Daoy (cell line): ENCODE results near the gene RNF224. TPM values are rescaled to one million over a fixed set of nuclear protein-coding genes. Genes with fewer than 3 reads are reported as not detected.
A peak's percentile ranks its signal among the peaks of the same experiment; 100 is the strongest.

Experiments
- DNase-seq: peaks from one replicate; pipeline ENCODE4 v3.0.0-alpha.2; 2015; ENCODE audit warnings: low read depth
- total RNA-seq: library from RNA; depleted of rRNA; stranded (reverse); fragments of >200 nt; shearing (Covaris generic); gene quantifications from 2 replicates; pipeline ENCODE4 v1.2.3, GENCODE V29; 2014

The RNF224 gene
- total RNA-seq, 1 experiment from 2014 or later: not detected

DNA sequence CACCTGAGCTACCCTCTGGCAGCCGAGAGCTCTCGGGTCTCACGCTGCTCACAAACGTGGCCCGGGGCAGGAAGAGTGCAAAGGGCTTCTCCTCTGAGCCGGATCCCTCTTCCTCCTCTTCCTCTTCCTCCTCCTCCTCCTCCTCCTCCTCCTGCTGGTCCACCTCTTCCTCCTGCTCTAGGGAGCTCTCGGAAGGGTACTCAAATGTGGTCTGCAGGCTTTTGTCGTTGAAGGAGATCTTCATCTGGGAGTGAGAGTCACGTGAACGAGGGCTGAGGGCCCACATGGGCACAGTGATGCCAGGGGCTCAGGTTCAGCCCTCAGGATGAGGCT lies 34.9 kb upstream of the RNF224 start:
- no peak for DNase-seq

DNA sequence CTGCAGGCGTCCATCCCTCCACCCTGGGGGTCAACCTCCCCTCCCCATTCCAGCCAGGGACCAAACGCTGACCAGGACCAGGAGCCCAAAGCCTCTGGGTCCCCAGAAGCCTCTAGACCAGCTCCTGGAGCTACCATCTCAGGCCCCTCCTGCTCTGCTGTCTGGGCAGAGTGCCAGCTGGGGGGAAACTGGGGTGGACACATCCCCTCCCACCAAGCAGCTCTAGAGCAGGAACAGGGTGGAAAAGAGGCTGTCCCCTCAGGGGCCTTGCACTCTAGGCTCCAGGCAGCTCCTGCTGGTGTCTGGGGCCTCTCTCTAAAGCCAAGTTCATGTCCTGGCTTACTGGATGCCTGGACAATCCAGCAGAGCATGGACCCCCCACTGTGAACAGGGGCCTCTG lies 34.4 kb upstream of the RNF224 start:
- no peak for DNase-seq

DNA sequence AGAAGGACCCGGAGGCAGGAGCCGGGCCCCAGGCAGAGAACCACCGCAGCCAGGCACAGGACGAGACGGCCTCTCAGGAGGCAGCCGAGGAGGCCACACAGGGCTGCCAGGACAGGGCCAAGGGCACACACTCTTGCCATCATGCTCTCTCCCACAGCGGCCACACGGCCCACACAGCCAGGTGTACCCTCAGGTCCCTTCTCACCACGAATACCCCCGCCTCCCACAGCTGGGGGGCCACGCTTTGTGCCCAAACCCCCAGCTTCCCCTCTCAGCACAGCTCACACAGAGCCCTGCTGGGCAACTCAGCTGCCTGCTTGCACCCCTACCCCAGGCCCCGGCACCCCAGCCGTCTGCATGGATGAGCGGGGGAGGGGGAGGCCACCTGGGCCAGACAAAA lies 33.5 kb upstream of the RNF224 start:
- DNase-seq: no peak

DNA sequence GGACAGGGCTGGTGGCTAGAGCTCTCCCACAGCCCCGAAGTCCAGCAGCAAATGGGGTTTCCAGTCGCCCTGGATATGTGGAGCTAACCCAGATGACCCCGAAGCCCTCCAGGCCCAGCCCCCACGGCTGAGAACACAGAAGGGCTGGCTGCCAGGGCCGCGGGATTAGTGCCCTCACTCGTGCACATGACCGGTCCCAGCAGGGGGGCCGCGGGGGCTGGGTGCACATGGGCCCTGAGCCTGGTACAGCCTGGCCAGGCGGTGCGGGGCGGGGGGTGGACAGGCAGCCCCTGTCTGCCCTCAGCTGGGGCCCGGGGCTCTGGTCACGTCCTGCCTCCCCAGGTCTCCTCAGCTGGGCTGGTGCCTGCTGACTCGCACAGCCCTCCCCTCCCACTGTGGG lies 32.9 kb upstream of the RNF224 start:
- no peak for DNase-seq

DNA sequence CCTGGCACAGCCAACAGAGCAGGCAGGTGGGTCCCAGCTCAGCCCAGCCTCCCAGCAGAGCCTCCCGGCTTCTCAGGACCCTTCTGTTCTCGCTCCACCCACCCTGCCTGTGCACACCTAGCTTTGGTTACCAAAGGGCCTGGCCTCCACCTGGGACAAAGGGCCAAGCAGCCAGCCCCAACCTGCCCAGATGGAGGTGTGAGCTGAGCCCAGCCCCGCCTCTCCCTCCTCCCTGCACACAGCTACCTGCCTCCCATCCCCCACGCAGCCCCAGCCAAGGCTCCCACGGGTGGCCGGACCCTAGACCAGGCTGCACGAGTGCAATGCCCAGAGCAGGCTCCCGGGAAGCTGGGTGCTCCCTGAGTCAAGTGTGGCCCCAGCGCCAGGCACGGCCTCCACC lies 32.4 kb upstream of the RNF224 start:
- no peak for DNase-seq

DNA sequence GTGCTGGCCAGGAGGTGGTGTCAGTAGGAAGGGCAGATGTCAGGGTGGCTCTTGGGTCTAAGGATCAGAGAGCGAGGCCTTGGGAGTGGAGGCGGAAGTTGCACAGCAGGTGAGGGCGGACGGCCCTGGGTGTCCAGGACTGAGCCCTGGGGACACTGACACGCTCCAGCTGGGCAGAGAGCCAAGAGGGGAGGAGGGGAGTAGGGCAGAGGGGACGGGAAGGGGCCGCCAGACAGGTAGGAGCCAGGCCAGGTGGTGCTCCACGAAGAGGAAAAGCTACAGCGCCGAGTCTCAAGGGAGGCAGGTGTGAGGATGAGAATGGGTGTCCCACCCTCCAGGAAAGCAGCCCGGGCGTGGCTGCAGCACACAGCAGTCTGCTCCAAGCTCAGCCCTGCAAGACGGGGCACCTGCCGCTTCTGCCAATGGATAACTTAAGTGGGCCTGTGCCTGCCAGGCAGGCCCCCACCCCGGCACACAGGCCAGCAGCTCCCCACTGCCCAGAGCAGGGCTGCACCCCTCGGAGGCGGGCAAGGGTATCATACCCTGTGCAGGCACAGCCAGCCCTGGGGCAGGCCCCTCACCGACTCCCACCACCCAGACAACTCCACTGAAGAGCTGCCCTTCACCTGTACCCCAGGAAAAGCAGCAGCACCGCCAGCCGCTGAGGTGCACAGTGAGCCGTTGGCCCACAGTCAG lies 31.6 kb upstream of the RNF224 start:
- DNase-seq: no peak

DNA sequence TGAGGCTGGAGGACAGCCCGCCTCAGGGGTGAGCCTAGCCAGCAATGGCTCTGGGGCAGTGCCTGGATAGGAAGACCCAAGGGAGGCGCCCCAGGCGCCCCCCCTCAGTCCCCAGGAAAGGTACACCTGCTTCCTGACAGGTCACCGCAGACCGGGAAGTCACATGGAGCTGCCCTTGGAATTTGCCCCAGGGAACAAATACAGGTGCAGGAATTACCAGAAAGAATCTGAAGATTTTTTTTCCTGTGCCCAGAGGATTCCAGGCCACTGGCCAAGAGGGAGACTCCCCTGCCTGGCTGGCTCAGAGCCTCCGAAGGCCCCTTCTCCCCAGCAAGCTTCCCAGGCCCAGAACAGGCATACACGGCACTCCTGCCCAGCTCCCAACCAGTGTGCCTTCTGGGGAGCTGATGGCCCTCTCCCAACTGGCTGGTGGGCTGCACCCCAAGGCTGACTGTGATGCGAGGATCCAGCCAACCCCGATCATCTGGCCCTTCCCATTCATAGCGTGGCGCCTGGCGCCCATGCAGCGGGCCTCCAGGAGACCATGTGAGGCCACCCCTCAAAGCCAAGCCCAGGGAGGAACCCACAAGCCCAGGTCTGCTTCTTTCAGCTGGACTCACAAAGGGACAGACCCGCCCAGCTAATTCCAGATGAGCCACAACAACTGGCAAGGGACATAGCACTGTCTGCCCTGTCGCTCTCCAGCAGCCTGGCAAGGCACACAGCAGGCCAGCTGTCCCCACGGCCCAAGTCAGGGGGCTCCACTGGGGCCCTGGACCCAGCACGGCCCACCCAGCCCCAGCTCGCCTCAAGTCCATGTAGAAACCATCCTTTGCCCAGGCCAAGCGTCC lies 29.0 kb upstream of the RNF224 start:
- DNase-seq: no peak

DNA sequence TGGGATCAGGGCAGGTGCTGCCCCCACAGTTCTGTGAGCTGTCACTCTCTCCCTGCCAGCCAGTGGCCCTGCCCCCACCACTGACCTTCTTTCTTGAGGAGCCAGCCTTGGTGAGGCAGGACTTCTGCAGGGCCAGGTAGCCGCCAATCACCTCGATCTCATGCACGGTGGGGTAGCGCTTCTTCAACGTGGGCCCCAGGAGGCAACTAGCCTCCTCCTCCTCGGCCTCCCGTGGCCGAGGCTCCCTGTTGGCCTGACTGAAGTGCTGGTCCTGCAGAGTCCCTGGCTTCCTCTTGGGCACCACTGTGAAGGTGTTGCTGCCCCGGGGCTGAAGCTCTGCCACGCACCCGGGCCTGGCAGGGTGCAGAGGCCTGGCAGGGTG lies 28.4 kb upstream of the RNF224 start:
- DNase-seq: no peak

DNA sequence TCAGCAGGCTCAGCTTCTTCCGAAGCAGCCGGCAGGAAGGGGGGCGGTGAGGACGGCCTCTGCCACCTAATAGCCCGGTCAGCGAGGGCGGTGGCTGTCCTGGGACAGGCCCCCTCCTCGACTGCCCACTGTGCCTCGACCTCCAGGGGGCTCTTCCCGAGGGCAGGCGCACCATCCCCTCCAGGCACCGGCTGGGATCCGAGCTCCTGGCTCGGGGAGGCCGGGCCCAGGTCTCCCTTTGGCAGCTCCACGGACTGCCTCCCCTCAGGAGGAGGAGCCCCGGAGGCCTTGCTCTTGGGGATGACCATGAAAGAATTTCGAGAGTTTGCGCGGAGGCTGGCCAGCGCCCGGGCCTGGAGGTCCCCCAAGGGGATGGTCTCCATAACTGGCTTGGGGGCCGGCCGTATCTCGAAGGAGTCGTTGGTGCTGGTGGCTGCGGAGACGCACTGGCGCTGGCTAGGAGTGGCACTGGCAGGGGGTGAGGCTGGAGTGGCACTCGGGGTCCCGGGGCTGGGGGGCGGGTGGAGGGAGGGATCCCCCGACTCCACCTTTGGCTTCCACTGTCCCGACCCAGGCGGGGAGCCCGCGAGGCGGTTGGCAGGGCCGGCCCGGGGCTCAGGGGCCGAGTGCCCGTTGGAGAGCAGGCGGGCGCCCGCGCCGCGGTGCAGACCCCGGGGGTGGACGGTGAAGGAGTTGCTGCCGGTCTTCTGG lies 27.7 kb upstream of the RNF224 start:
- no peak for DNase-seq

DNA sequence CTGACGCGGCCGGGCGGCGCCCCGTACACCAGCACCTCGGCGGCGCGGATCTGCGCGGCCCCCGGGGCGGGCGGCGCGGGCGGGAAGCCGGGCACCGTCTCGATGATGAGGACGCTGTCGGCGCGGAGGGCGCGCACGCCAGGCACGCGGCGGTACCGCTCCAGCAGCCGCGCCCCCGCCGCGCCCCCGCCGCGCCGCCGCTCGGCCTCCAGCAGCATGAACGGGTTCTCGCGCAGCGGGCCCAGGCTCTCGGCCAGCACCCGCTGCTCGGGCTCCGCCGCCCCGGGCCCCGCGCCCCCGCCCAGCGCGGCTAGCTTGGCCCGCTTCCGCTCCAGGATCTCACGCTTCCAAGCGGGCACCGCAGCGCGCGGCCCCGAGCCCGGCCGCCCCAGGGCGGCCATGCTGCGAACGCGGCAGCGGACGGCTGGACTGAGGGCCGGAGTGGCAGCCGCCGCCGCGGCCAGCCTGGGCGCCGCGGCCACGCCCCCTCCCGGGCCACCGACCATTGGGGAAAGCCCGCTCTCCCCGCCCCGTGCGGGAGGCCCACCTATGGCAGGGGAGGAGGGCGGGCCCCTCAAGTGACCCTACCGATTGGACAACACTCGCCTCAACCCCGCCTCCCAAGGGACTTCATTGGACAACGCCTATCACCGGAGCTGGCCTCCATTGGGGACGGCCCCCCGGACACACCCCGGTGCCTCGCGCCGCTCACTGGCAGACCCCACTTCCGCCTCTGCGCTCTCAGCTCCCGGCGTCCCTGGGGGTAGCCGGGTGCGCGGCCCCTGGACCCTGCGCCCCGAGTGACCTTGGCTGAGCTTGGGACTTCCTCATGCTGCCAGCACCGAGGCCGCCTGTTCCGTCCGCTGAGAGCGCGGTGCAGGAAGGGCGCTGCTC lies 26.7 kb upstream of the RNF224 start, which contains the start of gene TPRN:
Gene TPRN, minus strand, starts transcription at position 431 of the 894 bp plus-strand sequence. Its CDS starts 30 bp downstream, at position 401.
- DNase-seq: peak; percentile 100

DNA sequence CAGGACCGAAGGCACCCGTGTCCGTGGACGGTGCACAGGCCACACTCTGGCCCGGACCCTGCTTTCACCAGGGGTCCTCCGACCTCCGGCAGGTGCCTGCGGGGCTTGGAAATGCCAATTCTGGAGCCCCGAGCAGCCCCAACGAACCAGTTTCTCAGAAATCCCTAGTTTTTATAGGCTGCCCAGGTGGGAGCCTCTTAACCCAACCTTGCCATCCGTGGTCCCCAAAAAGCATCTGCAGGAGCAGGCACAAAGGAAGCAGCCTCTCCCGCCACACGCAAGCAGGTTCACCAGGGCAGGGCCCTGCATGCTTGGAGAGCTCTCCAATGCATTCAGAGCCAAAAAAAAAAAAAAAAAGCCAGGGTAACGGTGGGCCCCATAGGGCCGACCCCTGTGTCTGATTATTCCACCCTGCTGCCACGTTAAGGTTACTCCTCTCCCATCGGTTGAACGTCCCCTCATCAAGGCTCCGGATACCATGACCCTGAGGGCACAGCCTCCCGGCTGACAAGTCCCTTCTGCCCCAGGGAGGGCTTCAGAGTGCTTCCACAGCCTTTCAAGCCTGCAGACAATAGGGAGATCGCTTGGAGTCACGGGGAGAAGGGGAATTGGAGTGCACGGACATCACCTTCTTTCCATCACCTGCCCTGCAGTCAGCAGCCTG lies 26.0 kb upstream of the RNF224 start:
- DNase-seq: no peak

DNA sequence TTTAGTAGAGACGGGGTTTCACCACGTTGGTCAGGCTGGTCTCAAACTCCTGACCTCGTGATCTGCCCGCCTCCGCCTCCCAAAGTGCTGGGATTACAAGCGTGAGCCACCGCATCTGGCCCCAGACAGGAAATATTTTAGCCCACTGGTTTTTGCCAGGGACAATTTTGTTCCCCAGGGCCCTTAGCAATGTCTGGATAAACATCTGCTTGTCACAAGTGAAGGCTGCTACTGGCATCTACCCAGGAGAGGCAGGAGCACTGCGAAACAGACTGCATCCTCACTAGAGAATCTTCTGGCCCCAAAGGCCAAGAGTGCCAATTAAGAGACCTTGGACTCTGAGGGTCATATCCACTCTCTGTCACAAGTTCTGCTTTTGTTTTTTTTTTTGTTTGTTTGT lies 24.3 kb upstream of the RNF224 start:
- no peak for DNase-seq

DNA sequence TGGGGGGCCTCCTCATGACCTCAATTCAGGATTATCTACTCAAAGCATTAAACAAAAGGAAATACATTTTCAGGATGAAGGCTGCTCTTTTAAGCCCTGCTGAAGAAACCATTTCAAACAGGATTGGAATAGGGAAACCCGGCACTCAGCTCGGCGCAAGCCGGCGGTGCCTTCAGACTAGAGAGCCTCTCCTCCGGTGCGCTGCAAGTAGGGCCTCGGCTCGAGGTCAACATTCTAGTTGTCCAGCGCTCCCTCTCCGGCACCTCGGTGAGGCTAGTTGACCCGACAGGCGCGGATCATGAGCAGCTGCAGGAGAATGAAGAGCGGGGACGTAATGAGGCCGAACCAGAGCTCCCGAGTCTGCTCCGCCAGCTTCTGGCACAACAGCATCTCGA lies 22.6 kb upstream of the RNF224 start:
- no peak for DNase-seq

DNA sequence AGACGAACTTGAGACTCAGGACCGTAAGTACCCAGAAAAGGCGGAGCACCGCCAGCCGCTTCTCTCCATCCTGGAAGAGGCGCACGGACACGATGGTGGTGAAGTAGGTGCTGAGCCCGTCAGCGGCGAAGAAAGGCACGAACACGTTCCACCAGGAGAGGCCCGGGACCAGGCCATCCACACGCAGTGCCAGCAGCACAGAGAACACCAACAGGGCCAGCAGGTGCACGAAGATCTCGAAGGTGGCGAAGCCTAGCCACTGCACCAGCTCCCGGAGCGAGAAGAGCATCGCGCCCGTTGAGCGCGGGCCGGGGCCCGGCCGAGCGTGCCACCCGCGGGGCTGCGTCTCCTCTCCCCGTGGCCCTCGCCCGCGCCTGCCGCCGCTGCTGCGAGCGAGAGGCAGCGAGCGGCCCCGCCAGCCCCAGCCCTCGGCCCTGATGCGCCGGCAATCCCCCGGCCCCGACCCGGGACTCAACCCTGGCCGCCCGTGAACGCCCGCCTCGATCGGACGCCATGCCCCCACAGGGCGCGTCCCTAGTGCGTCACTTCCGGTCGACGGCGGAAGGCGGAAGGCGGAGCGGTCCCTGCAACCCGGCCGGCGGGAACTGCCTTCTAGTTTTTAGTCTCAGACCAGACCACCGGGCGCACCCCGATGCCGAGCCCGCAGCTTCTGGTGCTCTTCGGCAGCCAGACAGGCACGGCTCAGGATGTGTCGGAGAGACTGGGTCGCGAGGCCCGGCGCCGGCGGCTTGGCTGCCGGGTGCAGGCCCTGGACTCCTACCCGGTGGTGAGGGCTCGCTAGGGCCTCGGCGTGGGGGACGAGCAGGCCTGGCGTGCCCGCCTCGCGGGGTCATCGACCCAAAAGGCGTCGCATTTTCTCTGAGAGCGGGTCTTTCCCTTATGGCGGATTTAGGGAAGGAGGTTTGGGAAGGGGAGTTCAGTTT lies 21.9 kb upstream of the RNF224 start, which contains the start of the genes NDOR1 and TMEM203:
Gene NDOR1, plus strand, starts transcription at position 575 of the 944 bp plus-strand sequence. Its CDS starts 78 bp downstream, at position 653.
Gene TMEM203, minus strand, starts transcription at position 523 of the 944 bp plus-strand sequence. Its CDS starts 234 bp downstream, at position 289.
- DNase-seq: peak; percentile 95

DNA sequence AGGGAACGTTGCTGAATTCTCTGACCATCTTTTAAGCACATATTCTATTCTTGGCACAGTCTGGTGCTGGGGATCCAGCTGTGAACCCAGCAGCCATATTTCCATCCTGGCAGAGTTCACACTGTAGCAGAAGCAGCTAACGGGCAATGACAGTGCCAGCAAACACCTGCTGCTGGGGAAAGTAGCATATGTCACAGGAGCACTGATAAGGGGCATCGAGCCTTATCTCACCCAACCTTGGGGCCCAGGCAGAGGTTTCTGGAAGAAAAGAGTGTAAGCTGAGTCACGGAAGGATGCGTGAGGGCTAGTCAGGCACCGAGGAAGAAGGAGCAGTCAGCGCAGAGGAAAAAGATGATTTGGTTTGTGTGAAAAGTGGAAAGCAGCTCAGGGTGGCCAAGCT lies 20.7 kb upstream of the RNF224 start:
- DNase-seq: no peak

DNA sequence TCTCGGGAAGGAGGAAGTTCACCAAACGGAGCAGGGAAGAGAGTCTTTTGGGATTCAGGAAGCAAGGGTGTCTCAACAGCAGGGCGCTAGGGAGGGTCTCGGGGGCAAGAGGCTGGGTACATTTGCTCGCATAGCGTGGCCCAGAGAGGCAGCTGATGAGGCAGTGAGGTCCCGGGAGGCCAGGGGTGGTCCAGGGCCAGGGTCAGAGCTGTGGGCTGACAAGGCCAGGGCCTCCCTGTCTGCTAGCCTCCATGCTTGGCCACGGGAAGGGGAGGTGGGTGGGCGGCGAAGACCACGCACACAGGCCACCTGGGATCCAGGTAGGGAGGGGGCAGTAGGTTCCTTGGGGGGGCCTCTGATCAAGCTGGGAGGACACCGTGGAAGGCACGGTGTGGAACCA lies 15.8 kb upstream of the RNF224 start:
- no peak for DNase-seq

DNA sequence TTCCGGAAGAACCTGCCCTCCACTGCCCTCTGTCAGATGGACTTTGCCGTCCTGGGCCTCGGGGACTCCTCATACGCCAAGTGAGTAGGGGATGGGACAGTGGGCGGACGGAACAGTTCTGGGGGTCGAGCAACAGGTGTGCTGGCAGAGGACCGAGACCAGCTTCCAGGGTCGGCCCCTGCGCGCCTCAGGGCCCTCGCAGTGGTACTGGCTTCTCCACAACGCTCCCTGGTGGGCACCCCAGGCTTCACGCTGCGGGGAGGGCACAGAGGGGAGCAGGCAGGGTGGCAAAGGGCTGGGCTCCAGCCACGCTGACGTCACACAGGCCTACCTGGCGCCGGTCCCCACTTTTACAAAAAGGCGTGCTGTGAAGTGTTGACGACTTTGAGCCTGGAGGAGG lies 14.8 kb upstream of the RNF224 start:
- DNase-seq: no peak

DNA sequence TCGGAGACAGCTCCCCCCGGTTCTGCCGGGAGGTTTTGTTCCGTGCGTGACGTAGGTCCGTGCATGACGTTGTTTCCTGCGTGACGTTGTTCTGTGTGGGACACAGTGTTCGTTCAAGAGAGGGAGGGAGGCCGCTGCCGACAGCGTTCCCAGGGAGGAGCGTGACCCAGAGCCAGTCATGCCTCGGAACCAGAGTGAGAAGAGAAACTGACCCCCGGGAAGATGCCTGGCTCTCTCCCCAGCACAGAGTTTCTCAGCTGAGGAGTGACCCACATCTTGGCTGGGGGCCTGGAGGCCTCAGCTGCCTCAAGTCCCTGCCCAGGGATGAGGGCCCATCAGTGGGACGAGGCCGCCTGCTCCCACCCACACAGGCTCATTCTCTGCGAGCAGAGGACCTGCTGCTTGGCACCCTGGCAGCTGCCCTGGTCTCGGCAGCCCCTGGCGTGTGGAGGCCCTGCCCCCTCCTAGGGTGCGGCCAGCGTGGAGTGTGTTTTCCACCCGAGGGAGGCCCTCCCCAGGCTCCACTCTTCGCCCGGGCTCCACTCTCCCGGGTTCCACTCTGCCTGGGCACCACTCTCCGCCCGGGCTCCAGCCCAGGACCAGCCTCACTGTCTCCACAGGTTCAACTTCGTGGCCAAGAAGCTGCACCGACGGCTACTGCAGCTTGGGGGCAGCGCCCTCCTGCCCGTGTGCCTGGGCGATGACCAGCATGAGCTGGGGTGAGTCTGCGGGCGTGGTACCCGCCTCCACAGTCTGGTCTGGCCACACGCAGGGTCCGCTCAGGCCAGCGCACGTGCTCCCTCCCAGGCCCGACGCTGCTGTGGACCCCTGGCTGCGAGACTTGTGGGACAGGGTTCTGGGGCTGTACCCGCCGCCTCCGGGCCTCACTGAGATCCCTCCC lies 13.9 kb upstream of the RNF224 start:
- no peak for DNase-seq

DNA sequence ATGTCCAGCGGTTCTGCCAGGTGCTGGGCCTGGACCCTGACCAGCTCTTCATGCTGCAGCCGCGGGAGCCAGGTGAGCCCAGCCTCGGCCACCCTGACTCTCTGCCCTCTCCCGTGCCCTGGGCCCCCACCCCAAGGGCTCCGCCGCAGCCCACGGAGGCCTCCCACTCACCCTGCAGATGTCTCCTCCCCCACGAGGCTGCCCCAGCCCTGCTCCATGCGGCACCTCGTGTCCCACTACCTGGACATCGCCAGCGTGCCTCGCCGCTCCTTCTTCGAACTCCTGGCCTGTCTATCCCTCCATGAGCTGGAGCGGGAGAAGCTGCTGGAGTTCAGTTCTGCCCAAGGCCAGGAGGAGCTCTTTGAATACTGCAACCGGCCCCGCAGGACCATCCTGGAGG lies 12.7 kb upstream of the RNF224 start:
- DNase-seq: no peak
